OCI-LY7 (cell line): ENCODE data around the gene RAE1.

ENCODE experiments used
- CTCF ChIP-seq: fragments of 200-600 bp; sonication (generic); conservative IDR thresholded peaks from 2 replicates; pipeline ENCODE4 v1.5.1; 2014; ENCODE audit warnings: mild to moderate bottlenecking, antibody characterized with exemption, low read length, moderate library complexity, mixed read lengths
- EZH2phosphoT487 ChIP-seq: fragments of 200-600 bp; sonication (generic); IDR thresholded peaks from 2 replicates; pipeline ENCODE4 v1.6.1; 2018; ENCODE audit warnings: low read depth, borderline replicate concordance, mild to moderate bottlenecking, mixed run types, antibody characterized with exemption, low read length, moderate library complexity, mixed read lengths

- TF ChIP-seq CTCF (no peak), EZH2phosphoT487 (no peak)
Measured at GRCh38 chr20:57313951-57314350, 37.1 kb upstream of the RAE1 start.
